ENCODE data around the gene FGF2.
"Not testable (repeated sequence)": the region's sequence is repeated elsewhere in the genome, so short reads cannot be mapped to it uniquely, and the experiment has no call there.

Gene FGF2

GRCh38 chr4:122945136-122945535 lies 118.5 kb downstream of the FGF2 start:
- DNase-seq: not testable (repeated sequence)

GRCh38 chr4:122946142-122946541 lies 119.5 kb downstream of the FGF2 start:
- DNase-seq: no peak
